ENCODE measurements around the gene NFATC4. TPM values are rescaled to one million over a fixed set of nuclear protein-coding genes. Genes with fewer than 3 reads are reported as not detected.

The NFATC4 gene
- polyA plus RNA-seq, 1 donor from 2014 or later: 0.22 TPM

- no peaks in the 10 kb centered on the region for H3F3A ChIP-seq (ENCODE audit: insufficient read depth, low read length, poor library complexity, severe bottlenecking)
- H3K36me3 ChIP-seq (ENCODE audit: insufficient read depth, low read length): no peaks in the 10 kb centered on the region
- no peaks in the 10 kb centered on the region for H3K9me2 ChIP-seq (ENCODE audit: insufficient read depth, low read length)
- H3K4me2 ChIP-seq (ENCODE audit: low read length): no peak overlapping the region
- no peak overlapping the region for H2AFZ ChIP-seq (ENCODE audit: low read depth, low read length)
- TF ChIP-seq, protein P1, sequence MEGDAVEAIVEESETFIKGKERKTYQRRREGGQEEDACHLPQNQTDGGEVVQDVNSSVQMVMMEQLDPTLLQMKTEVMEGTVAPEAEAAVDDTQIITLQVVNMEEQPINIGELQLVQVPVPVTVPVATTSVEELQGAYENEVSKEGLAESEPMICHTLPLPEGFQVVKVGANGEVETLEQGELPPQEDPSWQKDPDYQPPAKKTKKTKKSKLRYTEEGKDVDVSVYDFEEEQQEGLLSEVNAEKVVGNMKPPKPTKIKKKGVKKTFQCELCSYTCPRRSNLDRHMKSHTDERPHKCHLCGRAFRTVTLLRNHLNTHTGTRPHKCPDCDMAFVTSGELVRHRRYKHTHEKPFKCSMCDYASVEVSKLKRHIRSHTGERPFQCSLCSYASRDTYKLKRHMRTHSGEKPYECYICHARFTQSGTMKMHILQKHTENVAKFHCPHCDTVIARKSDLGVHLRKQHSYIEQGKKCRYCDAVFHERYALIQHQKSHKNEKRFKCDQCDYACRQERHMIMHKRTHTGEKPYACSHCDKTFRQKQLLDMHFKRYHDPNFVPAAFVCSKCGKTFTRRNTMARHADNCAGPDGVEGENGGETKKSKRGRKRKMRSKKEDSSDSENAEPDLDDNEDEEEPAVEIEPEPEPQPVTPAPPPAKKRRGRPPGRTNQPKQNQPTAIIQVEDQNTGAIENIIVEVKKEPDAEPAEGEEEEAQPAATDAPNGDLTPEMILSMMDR (IDR thresholded peaks at IDR 0.05; ENCODE audit: poor library complexity, severe bottlenecking): no peak
- TF ChIP-seq MXI1 (conservative IDR thresholded peaks at IDR 0.05; ENCODE audit: poor library complexity, severe bottlenecking) (no peak), TAF1 (IDR thresholded peaks at IDR 0.05; ENCODE audit: low read depth) (no peak), RAD21 (conservative IDR thresholded peaks at IDR 0.05) (no peak), EZH2 (IDR thresholded peaks at IDR 0.05; ENCODE audit: borderline replicate concordance, insufficient read depth, low read length, poor library complexity, severe bottlenecking) (no peak), SMC3 (conservative IDR thresholded peaks at IDR 0.05; ENCODE audit: poor library complexity) (no peak), POLR2AphosphoS5 (IDR thresholded peaks at IDR 0.05) (no peak), EP300 (conservative IDR thresholded peaks at IDR 0.05; ENCODE audit: poor library complexity, severe bottlenecking) (no peak)
- TF ChIP-seq, protein P2, sequence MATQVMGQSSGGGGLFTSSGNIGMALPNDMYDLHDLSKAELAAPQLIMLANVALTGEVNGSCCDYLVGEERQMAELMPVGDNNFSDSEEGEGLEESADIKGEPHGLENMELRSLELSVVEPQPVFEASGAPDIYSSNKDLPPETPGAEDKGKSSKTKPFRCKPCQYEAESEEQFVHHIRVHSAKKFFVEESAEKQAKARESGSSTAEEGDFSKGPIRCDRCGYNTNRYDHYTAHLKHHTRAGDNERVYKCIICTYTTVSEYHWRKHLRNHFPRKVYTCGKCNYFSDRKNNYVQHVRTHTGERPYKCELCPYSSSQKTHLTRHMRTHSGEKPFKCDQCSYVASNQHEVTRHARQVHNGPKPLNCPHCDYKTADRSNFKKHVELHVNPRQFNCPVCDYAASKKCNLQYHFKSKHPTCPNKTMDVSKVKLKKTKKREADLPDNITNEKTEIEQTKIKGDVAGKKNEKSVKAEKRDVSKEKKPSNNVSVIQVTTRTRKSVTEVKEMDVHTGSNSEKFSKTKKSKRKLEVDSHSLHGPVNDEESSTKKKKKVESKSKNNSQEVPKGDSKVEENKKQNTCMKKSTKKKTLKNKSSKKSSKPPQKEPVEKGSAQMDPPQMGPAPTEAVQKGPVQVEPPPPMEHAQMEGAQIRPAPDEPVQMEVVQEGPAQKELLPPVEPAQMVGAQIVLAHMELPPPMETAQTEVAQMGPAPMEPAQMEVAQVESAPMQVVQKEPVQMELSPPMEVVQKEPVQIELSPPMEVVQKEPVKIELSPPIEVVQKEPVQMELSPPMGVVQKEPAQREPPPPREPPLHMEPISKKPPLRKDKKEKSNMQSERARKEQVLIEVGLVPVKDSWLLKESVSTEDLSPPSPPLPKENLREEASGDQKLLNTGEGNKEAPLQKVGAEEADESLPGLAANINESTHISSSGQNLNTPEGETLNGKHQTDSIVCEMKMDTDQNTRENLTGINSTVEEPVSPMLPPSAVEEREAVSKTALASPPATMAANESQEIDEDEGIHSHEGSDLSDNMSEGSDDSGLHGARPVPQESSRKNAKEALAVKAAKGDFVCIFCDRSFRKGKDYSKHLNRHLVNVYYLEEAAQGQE (IDR thresholded peaks at IDR 0.05; ENCODE audit: borderline replicate concordance): no peak
- no peaks in the 10 kb centered on the region for H3K79me2 ChIP-seq (replicated peaks; ENCODE audit: insufficient read depth, low read length)
- no peak overlapping the region for H3K4me3 ChIP-seq (ENCODE audit: low read length)
- H3K9me3 ChIP-seq (ENCODE audit: low read length): no peaks in the 10 kb centered on the region
- no peak overlapping the region for H3K27ac ChIP-seq (ENCODE audit: low read length)
- H3K9ac ChIP-seq (ENCODE audit: low read length): no peak overlapping the region
- no peaks in the 10 kb centered on the region for H3K27me3 ChIP-seq (ENCODE audit: insufficient read depth, low read depth, low read length)
- no peaks in the 10 kb centered on the region for H4K20me1 ChIP-seq (ENCODE audit: insufficient read depth)
These were observed 22.9 kb downstream of the NFATC4 start for GRCh38 chr14:24390701-24391468.

GRCh38 chr14:24392325-24393091 lies 24.5 kb downstream of the NFATC4 start:
- no peaks in the 10 kb centered on the region for H3K9me2 ChIP-seq (ENCODE audit: insufficient read depth, low read length)
- H3K4me2 ChIP-seq (ENCODE audit: low read length): no peak overlapping the region
- no peak overlapping the region for H3K9ac ChIP-seq (ENCODE audit: low read length)
- no peaks in the 10 kb centered on the region for H3F3A ChIP-seq (ENCODE audit: insufficient read depth, low read length, poor library complexity, severe bottlenecking)
- H2AFZ ChIP-seq (ENCODE audit: low read depth, low read length): no peak overlapping the region
- H4K20me1 ChIP-seq (ENCODE audit: insufficient read depth): no peaks in the 10 kb centered on the region
- H3K36me3 ChIP-seq (ENCODE audit: insufficient read depth, low read length): no peaks in the 10 kb centered on the region
- H3K4me3 ChIP-seq (ENCODE audit: low read length): no peak overlapping the region
- no peak overlapping the region for H3K27ac ChIP-seq (ENCODE audit: low read length)
- TF ChIP-seq MXI1 (conservative IDR thresholded peaks at IDR 0.05; ENCODE audit: poor library complexity, severe bottlenecking): no peak
- no peak for TF ChIP-seq SMC3 (conservative IDR thresholded peaks at IDR 0.05; ENCODE audit: poor library complexity)
- TF ChIP-seq EP300 (conservative IDR thresholded peaks at IDR 0.05; ENCODE audit: poor library complexity, severe bottlenecking): no peak
- TF ChIP-seq EZH2 (IDR thresholded peaks at IDR 0.05; ENCODE audit: borderline replicate concordance, insufficient read depth, low read length, poor library complexity, severe bottlenecking): no peak
- TF ChIP-seq TAF1 (IDR thresholded peaks at IDR 0.05; ENCODE audit: low read depth): no peak
- TF ChIP-seq, protein P1 (IDR thresholded peaks at IDR 0.05; ENCODE audit: poor library complexity, severe bottlenecking): no peak
- TF ChIP-seq RAD21 (conservative IDR thresholded peaks at IDR 0.05): no peak
- TF ChIP-seq POLR2AphosphoS5 (IDR thresholded peaks at IDR 0.05): no peak
- TF ChIP-seq, protein P2 (IDR thresholded peaks at IDR 0.05; ENCODE audit: borderline replicate concordance): no peak
- H3K79me2 ChIP-seq (replicated peaks; ENCODE audit: insufficient read depth, low read length): no peaks in the 10 kb centered on the region
- no peaks in the 10 kb centered on the region for H3K27me3 ChIP-seq (ENCODE audit: insufficient read depth, low read depth, low read length)
- no peaks in the 10 kb centered on the region for H3K9me3 ChIP-seq (ENCODE audit: low read length)

Data from neural cell (in vitro differentiated cells).